K562 (cell line): ENCODE data around the gene ATRAID. TPM values are rescaled to one million over a fixed set of nuclear protein-coding genes. Genes with fewer than 3 reads are reported as not detected.

Experiments
- BRCA1 ChIP-seq, 2 experiments: fragments of 450-650 bp in 1 of 2; sonication (generic) in 1 of 2; formaldehyde crosslinking in 1 of 2; IDR thresholded peaks; 2 replicates each; pipeline versions ENCODE4 v1.5.0 to v1.6.1; 2017 to 2020; ENCODE audit warnings: mild to moderate bottlenecking in 1 of 2, missing genetic modification reagents in 1 of 2
- FOXA3 ChIP-seq, 2 experiments: fragments of 450-650 bp in 1 of 2; sonication (generic) in 1 of 2; formaldehyde crosslinking; IDR thresholded peaks in 1 of 2; conservative IDR thresholded peaks in 1 of 2; 2 replicates each; pipeline versions ENCODE4 v1.4.0 to v1.8.0; 2020 to 2022; ENCODE audit warnings: mild to moderate bottlenecking in 2 of 2, missing genetic modification reagents in 1 of 2
- HDAC2 ChIP-seq: fragments of 450-650 bp; IDR thresholded peaks from 2 replicates; pipeline ENCODE4 v1.6.1; 2016; ENCODE audit warnings: mild to moderate bottlenecking
- HIVEP1 ChIP-seq: fragments of 250-450 bp; sonication (Bioruptor Pico); IDR thresholded peaks from 2 replicates; pipeline ENCODE4 v1.4.0; 2020; ENCODE audit warnings: mild to moderate bottlenecking
- KDM4B ChIP-seq, 2 experiments: fragments of 450-650 bp in 1 of 2; sonication (generic) in 1 of 2; IDR thresholded peaks; 2 replicates each; pipeline ENCODE4 v1.6.1; 2016 to 2017; ENCODE audit warnings: borderline replicate concordance in 2 of 2, antibody characterized with exemption in 1 of 2, low read depth in 1 of 2, mild to moderate bottlenecking in 1 of 2
- MAFF ChIP-seq: IDR thresholded peaks from 2 replicates; pipeline ENCODE4 v1.6.1; 2012; ENCODE audit warnings: low read length, improper control_type of control experiment
- PTBP1 ChIP-seq: fragments of 200-400 bp; formaldehyde crosslinking; IDR thresholded peaks from 2 replicates; pipeline ENCODE4 v1.6.1; 2017; ENCODE audit warnings: low read depth, low read length
- RB1 ChIP-seq: fragments of 450-650 bp; IDR thresholded peaks from 2 replicates; pipeline ENCODE4 v1.6.1; 2017; ENCODE audit warnings: low read depth, mild to moderate bottlenecking
- SIN3A ChIP-seq, 2 experiments: fragments of 150-350 bp in 1 of 2; IDR thresholded peaks; 2 replicates each; pipeline ENCODE4 v1.6.1; 2011 to 2016; ENCODE audit warnings: borderline replicate concordance in 2 of 2, low read depth in 2 of 2, low read length in 2 of 2, mild to moderate bottlenecking in 2 of 2, moderate library complexity in 2 of 2; ENCODE audit not compliant: control insufficient read depth in 1 of 2
- SMAD2 ChIP-seq: fragments of 150-350 bp; IDR thresholded peaks from 2 replicates; pipeline ENCODE4 v1.6.1; 2014; ENCODE audit warnings: low read depth, mild to moderate bottlenecking, low read length
- TCF3 ChIP-seq: sonication (generic); formaldehyde crosslinking; IDR thresholded peaks from 2 replicates; pipeline ENCODE4 v1.4.0; 2020; ENCODE audit warnings: mild to moderate bottlenecking, missing genetic modification reagents
- USF1 ChIP-seq: sonication (generic); formaldehyde crosslinking; IDR thresholded peaks from 2 replicates; pipeline ENCODE4 v1.9.0; 2022; ENCODE audit warnings: mild to moderate bottlenecking, missing genetic modification reagents
- XRCC4 ChIP-seq: IDR thresholded peaks from one replicate; pipeline ENCODE4 v1.6.1; 2011; ENCODE audit not compliant: insufficient read depth, insufficient read length; ENCODE audit errors: extremely low read depth
- ZBTB9 ChIP-seq: fragments of 450-650 bp; formaldehyde crosslinking; IDR thresholded peaks from 2 replicates; pipeline ENCODE4 v1.4.0; 2020; ENCODE audit warnings: mild to moderate bottlenecking, moderate library complexity
- ZNF57 ChIP-seq: fragments of 450-650 bp; formaldehyde crosslinking; IDR thresholded peaks from 2 replicates; pipeline ENCODE4 v1.4.0; 2020; ENCODE audit warnings: mild to moderate bottlenecking, moderate library complexity
- polyA plus RNA-seq, 8 experiments: library from polyadenylated mRNA; depleted of rRNA in 4 of 8; stranded (reverse) in 5 of 8; unstranded in 3 of 8; fragments of >200 nt; fragmentation: Nextera tagmentation in 2 of 8; fragmentation: Illumina TruSeq in 1 of 8; extraction: Ambion mirVana in 2 of 8; extraction: Trizol in 1 of 8; gene quantifications; 2 replicates each; pipeline versions ENCODE4 v1.2.1 to v1.2.3, GENCODE V29; 2011 to 2014; ENCODE audit warnings: inconsistent platforms in 1 of 8, missing spikeins in 1 of 8
- total RNA-seq, 7 experiments: library from RNA; depleted of rRNA in 6 of 7; stranded (reverse); fragments of >200 nt in 6 of 7; fragmentation: Illumina TruSeq in 2 of 7; extraction: Trizol in 2 of 7; gene quantifications; 2 replicates each; pipeline versions ENCODE4 v1.2.1 to v1.2.3, GENCODE V29; 2011 to 2021; ENCODE audit warnings: low replicate concordance in 1 of 7
- TF ChIP-seq, protein P1 (sequence below): sonication (generic); formaldehyde crosslinking; IDR thresholded peaks from 2 replicates; pipeline ENCODE4 v1.4.0; 2020; ENCODE audit warnings: mild to moderate bottlenecking, missing genetic modification reagents
- TF ChIP-seq, protein P2 (sequence below), 3 experiments: IDR thresholded peaks in 2 of 3; conservative IDR thresholded peaks in 1 of 3; 2 replicates each; pipeline ENCODE4 v1.5.1; 2011 to 2012; ENCODE audit warnings: low read length in 3 of 3, mild to moderate bottlenecking in 3 of 3, control low read depth in 2 of 3, improper control_type of control experiment in 1 of 3, inconsistent platforms in 1 of 3, low read depth in 1 of 3, mixed read lengths in 1 of 3, moderate library complexity in 1 of 3; ENCODE audit not compliant: insufficient read depth in 2 of 3
- TF ChIP-seq, protein P3 (sequence below): sonication (generic); formaldehyde crosslinking; IDR thresholded peaks from 2 replicates; pipeline ENCODE4 v1.8.1; 2023; ENCODE audit warnings: mild to moderate bottlenecking, missing genetic modification reagents
- TF ChIP-seq, protein P4 (sequence below): sonication (generic); formaldehyde crosslinking; IDR thresholded peaks from 2 replicates; pipeline ENCODE4 v1.9.0; 2022; ENCODE audit warnings: mild to moderate bottlenecking, missing genetic modification reagents

The ATRAID gene
- total and polyA plus RNA-seq, 9 of the 15 experiments (the other 6 are each of a cell fraction or from before 2014, with no cell fraction given), result 70.2 to 187 (median 108) TPM

- TF ChIP-seq ZBTB9 (CRISPR knock-in tag) (no peak; the same call in 1 of the 2 replicates), SIN3A (IDR thresholded peaks at IDR 0.05; ENCODE audit: borderline replicate concordance in 2 of 2, control insufficient read depth in 1 of 2, low read depth in 2 of 2, low read length in 2 of 2) (peak; percentile 14 to 36; a peak in 2 of 4 replicates), PTBP1 (no peak), MAFF (no peak), ZNF57 (no peak), USF1 (no peak), HDAC2 (no peak), HIVEP1 (CRISPR knock-in tag) (no peak), BRCA1 (IDR thresholded peaks at IDR 0.05) (no peak), BRCA1 (CRISPR knock-in tag; IDR thresholded peaks at IDR 0.05) (no peak), RB1 (peak; percentile 87), FOXA3 (CRISPR knock-in tag; conservative IDR thresholded peaks at IDR 0.05 in 1 of 2, IDR thresholded peaks at IDR 0.05 in 1 of 2) (peak in 1 of 2 experiments; percentile 54; a peak in 1 of 4 replicates), SMAD2 (no peak), XRCC4 (no peak), KDM4B (IDR thresholded peaks at IDR 0.05; ENCODE audit: borderline replicate concordance in 2 of 2, low read depth in 1 of 2) (peak in 1 of 2 experiments; percentile 79; a peak in 1 of 4 replicates), TCF3 (CRISPR knock-in tag) (peak; percentile 50)
- TF ChIP-seq, protein P1, sequence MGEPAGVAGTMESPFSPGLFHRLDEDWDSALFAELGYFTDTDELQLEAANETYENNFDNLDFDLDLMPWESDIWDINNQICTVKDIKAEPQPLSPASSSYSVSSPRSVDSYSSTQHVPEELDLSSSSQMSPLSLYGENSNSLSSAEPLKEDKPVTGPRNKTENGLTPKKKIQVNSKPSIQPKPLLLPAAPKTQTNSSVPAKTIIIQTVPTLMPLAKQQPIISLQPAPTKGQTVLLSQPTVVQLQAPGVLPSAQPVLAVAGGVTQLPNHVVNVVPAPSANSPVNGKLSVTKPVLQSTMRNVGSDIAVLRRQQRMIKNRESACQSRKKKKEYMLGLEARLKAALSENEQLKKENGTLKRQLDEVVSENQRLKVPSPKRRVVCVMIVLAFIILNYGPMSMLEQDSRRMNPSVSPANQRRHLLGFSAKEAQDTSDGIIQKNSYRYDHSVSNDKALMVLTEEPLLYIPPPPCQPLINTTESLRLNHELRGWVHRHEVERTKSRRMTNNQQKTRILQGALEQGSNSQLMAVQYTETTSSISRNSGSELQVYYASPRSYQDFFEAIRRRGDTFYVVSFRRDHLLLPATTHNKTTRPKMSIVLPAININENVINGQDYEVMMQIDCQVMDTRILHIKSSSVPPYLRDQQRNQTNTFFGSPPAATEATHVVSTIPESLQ (CRISPR knock-in tag), result 0 out of 2 replicates have a peak, but pooled peaks have one; percentile 84
- TF ChIP-seq, protein P2, sequence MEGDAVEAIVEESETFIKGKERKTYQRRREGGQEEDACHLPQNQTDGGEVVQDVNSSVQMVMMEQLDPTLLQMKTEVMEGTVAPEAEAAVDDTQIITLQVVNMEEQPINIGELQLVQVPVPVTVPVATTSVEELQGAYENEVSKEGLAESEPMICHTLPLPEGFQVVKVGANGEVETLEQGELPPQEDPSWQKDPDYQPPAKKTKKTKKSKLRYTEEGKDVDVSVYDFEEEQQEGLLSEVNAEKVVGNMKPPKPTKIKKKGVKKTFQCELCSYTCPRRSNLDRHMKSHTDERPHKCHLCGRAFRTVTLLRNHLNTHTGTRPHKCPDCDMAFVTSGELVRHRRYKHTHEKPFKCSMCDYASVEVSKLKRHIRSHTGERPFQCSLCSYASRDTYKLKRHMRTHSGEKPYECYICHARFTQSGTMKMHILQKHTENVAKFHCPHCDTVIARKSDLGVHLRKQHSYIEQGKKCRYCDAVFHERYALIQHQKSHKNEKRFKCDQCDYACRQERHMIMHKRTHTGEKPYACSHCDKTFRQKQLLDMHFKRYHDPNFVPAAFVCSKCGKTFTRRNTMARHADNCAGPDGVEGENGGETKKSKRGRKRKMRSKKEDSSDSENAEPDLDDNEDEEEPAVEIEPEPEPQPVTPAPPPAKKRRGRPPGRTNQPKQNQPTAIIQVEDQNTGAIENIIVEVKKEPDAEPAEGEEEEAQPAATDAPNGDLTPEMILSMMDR (IDR thresholded peaks at IDR 0.05 in 2 of 3, conservative IDR thresholded peaks at IDR 0.05 in 1 of 3; ENCODE audit: insufficient read depth in 2 of 3, low read depth in 1 of 3, low read length in 3 of 3), result no peak
- TF ChIP-seq, protein P3, sequence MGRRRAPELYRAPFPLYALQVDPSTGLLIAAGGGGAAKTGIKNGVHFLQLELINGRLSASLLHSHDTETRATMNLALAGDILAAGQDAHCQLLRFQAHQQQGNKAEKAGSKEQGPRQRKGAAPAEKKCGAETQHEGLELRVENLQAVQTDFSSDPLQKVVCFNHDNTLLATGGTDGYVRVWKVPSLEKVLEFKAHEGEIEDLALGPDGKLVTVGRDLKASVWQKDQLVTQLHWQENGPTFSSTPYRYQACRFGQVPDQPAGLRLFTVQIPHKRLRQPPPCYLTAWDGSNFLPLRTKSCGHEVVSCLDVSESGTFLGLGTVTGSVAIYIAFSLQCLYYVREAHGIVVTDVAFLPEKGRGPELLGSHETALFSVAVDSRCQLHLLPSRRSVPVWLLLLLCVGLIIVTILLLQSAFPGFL (CRISPR knock-in tag), result no peak
- TF ChIP-seq, protein P4, sequence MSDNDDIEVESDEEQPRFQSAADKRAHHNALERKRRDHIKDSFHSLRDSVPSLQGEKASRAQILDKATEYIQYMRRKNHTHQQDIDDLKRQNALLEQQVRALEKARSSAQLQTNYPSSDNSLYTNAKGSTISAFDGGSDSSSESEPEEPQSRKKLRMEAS, result 0 out of 2 replicates have a peak, but pooled peaks have one; percentile 27
These were observed at the start of gene ATRAID, which contains the start of gene SLC5A6 (continued) for GRCh38 chr2:27211943-27212625.
